ENCODE data around the gene BCL7A.

BCL7A gene

GRCh38 chr12:122030424-122031035 lies 8.8 kb downstream of the BCL7A start:
- ATAC-seq: no peak
- TF ChIP-seq PPARA (CRISPR knock-in tag; IDR thresholded peaks at IDR 0.05; ENCODE audit: borderline replicate concordance) (no peak), POU6F1 (CRISPR knock-in tag; IDR thresholded peaks at IDR 0.05; ENCODE audit: borderline replicate concordance, low read depth) (no peak), ZNF8 (CRISPR knock-in tag; IDR thresholded peaks at IDR 0.05) (no peak), ZNF70 (CRISPR knock-in tag; IDR thresholded peaks at IDR 0.05) (no peak), ESRRG (CRISPR knock-in tag; IDR thresholded peaks at IDR 0.05) (no peak), ARNTL (CRISPR knock-in tag; IDR thresholded peaks at IDR 0.05; ENCODE audit: borderline replicate concordance, low read depth) (no peak), BACH2 (CRISPR knock-in tag; IDR thresholded peaks at IDR 0.05; ENCODE audit: borderline replicate concordance) (no peak), SNAI2 (CRISPR knock-in tag; IDR thresholded peaks at IDR 0.05) (no peak)

GRCh38 chr12:122031342-122032216 lies 9.9 kb downstream of the BCL7A start:
- peak; percentile 83 for ATAC-seq
- TF ChIP-seq ZNF8 (CRISPR knock-in tag; IDR thresholded peaks at IDR 0.05) (no peak), TOX (CRISPR knock-in tag; IDR thresholded peaks at IDR 0.05; ENCODE audit: borderline replicate concordance) (no peak), TCF4 (CRISPR knock-in tag; IDR thresholded peaks at IDR 0.05; ENCODE audit: borderline replicate concordance) (no peak), ZFP30 (CRISPR knock-in tag; IDR thresholded peaks at IDR 0.05) (no peak), TSHZ2 (CRISPR knock-in tag; IDR thresholded peaks at IDR 0.05) (no peak), ISL1 (CRISPR knock-in tag; IDR thresholded peaks at IDR 0.05) (no peak)

GRCh38 chr12:122032580-122032979 lies 10.9 kb downstream of the BCL7A start:
- no peak for ATAC-seq
- no peak for TF ChIP-seq ZC3H10 (CRISPR knock-in tag; IDR thresholded peaks at IDR 0.05)
- TF ChIP-seq TCF4 (CRISPR knock-in tag; IDR thresholded peaks at IDR 0.05; ENCODE audit: borderline replicate concordance): no peak
- TF ChIP-seq CSDC2 (CRISPR knock-in tag; IDR thresholded peaks at IDR 0.05): no peak
- TF ChIP-seq ESRRG (CRISPR knock-in tag; IDR thresholded peaks at IDR 0.05): no peak
- no peak for TF ChIP-seq PATZ1 (CRISPR knock-in tag; IDR thresholded peaks at IDR 0.05; ENCODE audit: borderline replicate concordance)

- ATAC-seq: no peak
- TF ChIP-seq BACH2 (CRISPR knock-in tag; IDR thresholded peaks at IDR 0.05; ENCODE audit: borderline replicate concordance): no peak
- TF ChIP-seq CSDC2 (CRISPR knock-in tag; IDR thresholded peaks at IDR 0.05): no peak
Observed at GRCh38 chr12:122035292-122035691, 13.6 kb downstream of the BCL7A start.

- TF ChIP-seq PATZ1 (CRISPR knock-in tag; IDR thresholded peaks at IDR 0.05; ENCODE audit: borderline replicate concordance) (no peak), CSRNP3 (CRISPR knock-in tag; IDR thresholded peaks at IDR 0.05) (no peak), ZNF565 (CRISPR knock-in tag; conservative IDR thresholded peaks at IDR 0.05; ENCODE audit: low read depth) (no peak), ZFP30 (CRISPR knock-in tag; IDR thresholded peaks at IDR 0.05) (no peak), SNAI2 (CRISPR knock-in tag; IDR thresholded peaks at IDR 0.05) (no peak)
- ATAC-seq: no peak
Observed at GRCh38 chr12:122036153-122036552, 14.5 kb downstream of the BCL7A start.
